SU-DHL-6 (cell line): Measurements from ENCODE around the gene WDR17.

ENCODE experiments used
- CTCF ChIP-seq: fragments of 200-600 bp; sonication (generic); IDR thresholded peaks from one replicate; pipeline ENCODE4 v1.5.1; 2017; ENCODE audit warnings: antibody characterized with exemption, mild to moderate bottlenecking, low read length, moderate library complexity; ENCODE audit not compliant: insufficient read depth, poor library complexity, severe bottlenecking
- EZH2phosphoT487 ChIP-seq: fragments of 200-600 bp; sonication (generic), shearing (Covaris generic); conservative IDR thresholded peaks from 2 replicates; pipeline ENCODE4 v1.6.1; 2018; ENCODE audit warnings: mild to moderate bottlenecking, antibody characterized with exemption, low read length, moderate library complexity, mixed read lengths

GRCh38 chr4:176210101-176210500, 144.5 kb downstream of the WDR17 start:
- TF ChIP-seq CTCF: no peak
- no peak for TF ChIP-seq EZH2phosphoT487
